Fibroblast of villous mesenchyme (primary cell): ENCODE results near the gene HK1. TPM values are rescaled to one million over a fixed set of nuclear protein-coding genes. Genes with fewer than 3 reads are reported as not detected.
A peak's percentile ranks its signal among the peaks of the same experiment; 100 is the strongest.

Source experiments
- DNase-seq: peaks from one replicate; pipeline ENCODE4 v3.0.0-alpha.2; 2010; ENCODE audit warnings: low read depth
- H3K4me3 ChIP-seq: 2 replicates; pipeline ENCODE4 v1.5.1; 2011; ENCODE audit warnings: low read depth, mild to moderate bottlenecking, low read length
- CTCF ChIP-seq: IDR thresholded peaks from 2 replicates; pipeline ENCODE4 v1.5.1; 2012; ENCODE audit warnings: low read depth, mild to moderate bottlenecking, low read length; ENCODE audit not compliant: insufficient read depth
- total RNA-seq: library from RNA; depleted of rRNA; stranded (reverse); fragments of >200 nt; gene quantifications from 2 replicates; pipeline ENCODE4 v1.2.3, GENCODE V29; 2012

The HK1 gene
- total RNA-seq, 1 donor = 91.1 TPM

- no peak for TF ChIP-seq CTCF
- no peak overlapping the region for H3K4me3 ChIP-seq
- DNase-seq = no peak
These were observed 99.6 kb downstream of the HK1 start for GRCh38 chr10:69377933-69378332.

- no peak for TF ChIP-seq CTCF
- no peak for DNase-seq
- H3K4me3 ChIP-seq = no peak overlapping the region
These were observed 101.5 kb downstream of the HK1 start for GRCh38 chr10:69379800-69380199.

GRCh38 chr10:69382382-69383117 lies 104.3 kb downstream of the HK1 start:
- DNase-seq = peak; percentile 81
- no peak overlapping the region for H3K4me3 ChIP-seq
- no peak for TF ChIP-seq CTCF

- H3K4me3 ChIP-seq = no peak overlapping the region
- peak; percentile 41 for TF ChIP-seq CTCF
- DNase-seq = peak; percentile 86
These were observed 105.3 kb downstream of the HK1 start for GRCh38 chr10:69383558-69383957.

- no peak overlapping the region for H3K4me3 ChIP-seq
- no peak for DNase-seq
- TF ChIP-seq CTCF = no peak
These were observed 106.0 kb downstream of the HK1 start for GRCh38 chr10:69384320-69384719.

GRCh38 chr10:69385454-69386350 lies 107.4 kb downstream of the HK1 start:
- no peak overlapping the region for H3K4me3 ChIP-seq
- TF ChIP-seq CTCF = no peak
- no peak for DNase-seq
